GM19468 (cell line): ENCODE data around the gene TUBB1.

Experiments used
- ATAC-seq: cut with Tn5 transposase; IDR thresholded peaks from one replicate; pipeline ENCODE4 v1.9.1; 2021; ENCODE audit warnings: mild to moderate bottlenecking, moderate library complexity, moderate number of reproducible peaks; ENCODE audit not compliant: unreplicated experiment; ENCODE audit errors: extremely low read depth

Gene TUBB1

GRCh38 chr20:58988565-58988882, 30.7 kb upstream of the TUBB1 start:
- no peak for ATAC-seq

DNA sequence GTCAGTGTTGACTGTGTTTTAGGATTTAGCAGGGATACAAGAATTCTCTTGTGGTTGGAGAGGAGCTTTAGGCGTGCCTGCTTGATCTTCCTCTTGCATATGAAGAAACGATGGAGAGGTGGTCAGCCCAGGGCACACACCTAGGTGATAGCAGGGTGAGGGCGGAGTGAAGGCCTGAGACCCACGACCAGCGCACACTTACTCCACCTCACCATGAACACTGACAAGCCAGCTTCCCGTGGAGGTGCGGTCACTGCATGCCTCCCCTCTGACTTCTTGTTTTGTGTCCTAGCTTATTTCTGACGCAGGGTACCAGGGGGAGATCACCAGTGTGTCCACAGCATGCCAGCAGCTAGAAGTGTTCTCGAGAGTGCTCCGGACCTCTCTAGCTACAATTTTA, 30.0 kb upstream of the TUBB1 start:
- no peak for ATAC-seq

DNA sequence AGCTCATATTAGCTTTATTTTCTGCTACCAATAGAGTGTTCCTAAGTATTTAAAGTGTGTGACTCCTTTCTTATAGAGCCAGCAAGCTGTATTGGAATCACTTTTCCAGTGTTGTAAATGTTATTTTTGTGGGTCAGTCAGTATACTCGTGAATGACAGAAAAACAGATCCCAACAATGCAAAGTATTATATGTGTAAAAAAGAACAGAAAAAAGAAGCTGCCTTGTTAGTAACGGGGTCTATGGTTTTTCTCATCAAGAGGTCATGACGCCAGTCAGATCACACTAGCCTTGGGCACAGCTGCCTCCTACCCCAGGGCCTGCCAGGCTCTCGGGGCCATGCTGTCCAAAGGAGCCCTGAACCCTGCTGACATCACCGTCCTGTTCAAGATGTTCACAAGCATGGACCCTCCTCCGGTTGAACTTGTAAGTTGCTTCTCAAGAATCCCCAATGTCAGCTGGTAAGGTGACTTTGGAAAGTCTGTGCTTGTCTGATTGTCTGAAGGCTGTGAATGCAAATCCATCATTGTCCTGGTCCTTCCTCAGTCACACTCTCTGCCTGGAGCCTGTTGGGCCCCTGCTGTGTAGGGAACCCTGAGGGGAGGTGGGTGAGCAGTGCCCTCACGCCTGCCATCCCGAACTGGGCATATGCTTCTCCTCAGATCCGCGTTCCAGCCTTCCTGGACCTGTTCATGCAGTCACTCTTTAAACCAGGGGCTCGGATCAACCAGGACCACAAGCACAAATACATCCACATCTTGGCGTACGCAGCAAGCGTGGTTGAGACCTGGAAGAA, 28.4 kb upstream of the TUBB1 start:
- ATAC-seq: no peak

DNA sequence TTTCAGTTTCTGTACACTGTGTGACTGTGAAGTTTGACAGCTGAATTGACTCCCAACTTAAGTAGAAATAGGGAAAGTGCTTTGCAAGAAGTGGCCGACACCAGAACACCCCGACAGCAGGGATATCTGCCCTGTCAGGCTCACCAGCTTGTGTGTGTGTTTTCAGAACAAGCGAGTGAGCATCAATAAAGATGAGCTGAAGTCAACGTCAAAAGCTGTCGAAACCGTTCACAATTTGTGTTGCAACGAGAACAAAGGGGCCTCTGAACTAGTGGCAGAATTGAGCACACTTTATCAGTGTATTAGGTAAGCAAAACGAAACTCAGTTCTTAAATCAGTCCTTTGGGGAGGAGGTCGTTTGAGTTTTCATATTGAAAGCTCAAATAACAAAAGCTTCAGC, 27.5 kb upstream of the TUBB1 start:
- no peak for ATAC-seq

GRCh38 chr20:58992911-58993310, 26.3 kb upstream of the TUBB1 start:
- no peak for ATAC-seq

GRCh38 chr20:58993332-58994248, 25.6 kb upstream of the TUBB1 start:
- no peak for ATAC-seq

- ATAC-seq: no peak
Observed at GRCh38 chr20:58994390-58995159, 24.7 kb upstream of the TUBB1 start.

DNA sequence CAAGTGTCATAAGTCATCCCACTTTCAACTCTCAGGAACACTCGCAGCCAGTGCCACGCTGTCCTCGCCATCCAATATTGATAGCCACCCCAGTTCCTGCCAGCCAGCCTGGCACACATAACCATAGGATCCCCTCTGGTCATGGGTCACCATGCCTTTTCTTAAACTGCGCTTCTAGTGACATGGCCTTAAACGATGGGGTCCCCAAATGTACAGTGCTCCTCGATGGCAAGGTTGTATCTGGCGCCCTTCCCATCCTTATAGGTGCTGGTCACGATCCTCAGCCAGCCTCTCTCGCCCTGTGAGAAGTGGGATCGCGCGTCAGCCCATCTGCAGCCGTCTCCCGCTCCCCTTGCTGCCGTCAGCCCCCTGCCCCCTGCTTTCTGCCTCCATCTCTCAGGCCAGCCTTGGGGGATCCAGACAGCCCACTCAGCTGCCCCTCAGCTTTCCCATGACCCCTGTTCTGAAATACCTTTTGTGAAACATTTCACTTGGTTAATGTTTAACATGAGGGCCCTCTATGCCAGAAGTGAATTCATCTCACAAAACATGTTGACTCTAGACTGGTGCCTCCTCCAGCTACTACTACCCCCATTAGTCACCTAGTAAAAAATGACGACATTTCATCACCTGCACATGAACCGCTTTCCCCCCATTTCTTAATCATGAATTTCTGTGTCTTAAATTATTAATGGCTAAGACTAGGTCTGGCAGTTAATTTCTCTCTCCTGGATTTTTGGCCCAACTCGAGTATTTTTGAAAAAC, 23.6 kb upstream of the TUBB1 start:
- ATAC-seq: no peak

GRCh38 chr20:58996226-58996611, 23.0 kb upstream of the TUBB1 start:
- ATAC-seq: no peak

GRCh38 chr20:58997141-58997770, 22.0 kb upstream of the TUBB1 start:
- ATAC-seq: no peak

- ATAC-seq: no peak
Observed at GRCh38 chr20:58998656-58999055, 20.6 kb upstream of the TUBB1 start.

DNA sequence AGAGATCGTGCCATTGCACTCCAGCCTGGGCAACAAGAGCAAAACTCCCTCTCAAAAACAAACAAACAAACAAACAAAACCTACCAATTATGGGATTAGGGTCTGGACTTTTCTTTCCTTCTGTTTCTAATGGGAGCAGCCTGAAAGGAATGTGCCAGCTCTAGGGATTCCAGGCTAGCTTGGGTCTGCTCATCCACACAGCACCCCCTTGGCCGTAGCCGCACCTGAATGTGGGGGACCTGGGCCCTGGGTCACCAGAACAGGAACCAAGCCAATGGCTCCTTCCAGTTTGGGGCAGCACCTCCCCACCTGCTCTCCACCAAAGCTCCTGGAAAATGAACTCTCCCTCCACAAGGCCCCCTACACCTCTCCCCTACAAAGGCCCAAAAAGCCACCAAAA, 18.9 kb upstream of the TUBB1 start:
- ATAC-seq: no peak

GRCh38 chr20:59001068-59001448, 18.2 kb upstream of the TUBB1 start:
- no peak for ATAC-seq

- no peak for ATAC-seq
Observed at GRCh38 chr20:59001449-59002171, 17.6 kb upstream of the TUBB1 start.

DNA sequence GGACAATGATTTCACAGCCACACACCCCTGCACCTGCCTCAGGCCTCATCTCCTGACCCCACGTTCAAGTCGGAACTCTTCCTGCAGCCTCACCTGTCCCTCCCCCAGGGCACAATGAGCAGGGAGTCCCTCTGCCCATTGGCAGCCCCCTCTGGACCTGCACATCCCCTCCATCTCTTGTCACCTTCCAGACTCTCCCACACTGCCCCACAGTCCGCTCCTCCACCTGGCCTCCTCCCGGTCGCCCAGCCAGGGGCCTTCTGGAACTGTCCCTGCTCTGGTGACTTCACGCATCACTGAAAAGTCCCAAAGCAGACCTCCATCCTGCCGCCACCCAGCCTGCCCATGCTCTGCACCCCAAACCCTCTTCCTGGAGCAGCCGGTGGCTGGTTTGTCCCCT, 16.8 kb upstream of the TUBB1 start:
- no peak for ATAC-seq

GRCh38 chr20:59002874-59003399, 16.3 kb upstream of the TUBB1 start:
- ATAC-seq: no peak

GRCh38 chr20:59003836-59004492, 15.3 kb upstream of the TUBB1 start:
- ATAC-seq: no peak

GRCh38 chr20:59004493-59004762, 14.8 kb upstream of the TUBB1 start:
- ATAC-seq: no peak
